ENCODE data around the gene HSP90AB1.

Gene HSP90AB1

GRCh38 chr6:44250067-44250717 is 3.3 kb downstream of the HSP90AB1 start:
- in situ Hi-C loops (cut with HindIII; ENCODE audit: low sequenced_read_pairs), result no loop called here
- no peak for DNase-seq (ENCODE audit: low read depth)
- no peak for TF ChIP-seq CTCF (IDR thresholded peaks at IDR 0.05; ENCODE audit: low read depth, low read length, missing control alignments)
- H3K4me3 ChIP-seq (ENCODE audit: low read depth, low read length), result no peak overlapping the region

- in situ Hi-C loops (cut with HindIII; ENCODE audit: low sequenced_read_pairs), result no loop called here
- DNase-seq (ENCODE audit: low read depth), result no peak
- H3K4me3 ChIP-seq (ENCODE audit: low read depth, low read length), result no peak overlapping the region
- TF ChIP-seq CTCF (IDR thresholded peaks at IDR 0.05; ENCODE audit: low read depth, low read length, missing control alignments), result no peak
Measured at GRCh38 chr6:44250718-44251123, 3.8 kb downstream of the HSP90AB1 start.

GRCh38 chr6:44251576-44252524 is 4.9 kb downstream of the HSP90AB1 start:
- H3K4me3 ChIP-seq (ENCODE audit: low read depth, low read length), result no peak overlapping the region
- no peak for TF ChIP-seq CTCF (IDR thresholded peaks at IDR 0.05; ENCODE audit: low read depth, low read length, missing control alignments)
- in situ Hi-C loops (cut with HindIII; ENCODE audit: low sequenced_read_pairs), result no loop called here
- DNase-seq (ENCODE audit: low read depth), result no peak

DNA sequence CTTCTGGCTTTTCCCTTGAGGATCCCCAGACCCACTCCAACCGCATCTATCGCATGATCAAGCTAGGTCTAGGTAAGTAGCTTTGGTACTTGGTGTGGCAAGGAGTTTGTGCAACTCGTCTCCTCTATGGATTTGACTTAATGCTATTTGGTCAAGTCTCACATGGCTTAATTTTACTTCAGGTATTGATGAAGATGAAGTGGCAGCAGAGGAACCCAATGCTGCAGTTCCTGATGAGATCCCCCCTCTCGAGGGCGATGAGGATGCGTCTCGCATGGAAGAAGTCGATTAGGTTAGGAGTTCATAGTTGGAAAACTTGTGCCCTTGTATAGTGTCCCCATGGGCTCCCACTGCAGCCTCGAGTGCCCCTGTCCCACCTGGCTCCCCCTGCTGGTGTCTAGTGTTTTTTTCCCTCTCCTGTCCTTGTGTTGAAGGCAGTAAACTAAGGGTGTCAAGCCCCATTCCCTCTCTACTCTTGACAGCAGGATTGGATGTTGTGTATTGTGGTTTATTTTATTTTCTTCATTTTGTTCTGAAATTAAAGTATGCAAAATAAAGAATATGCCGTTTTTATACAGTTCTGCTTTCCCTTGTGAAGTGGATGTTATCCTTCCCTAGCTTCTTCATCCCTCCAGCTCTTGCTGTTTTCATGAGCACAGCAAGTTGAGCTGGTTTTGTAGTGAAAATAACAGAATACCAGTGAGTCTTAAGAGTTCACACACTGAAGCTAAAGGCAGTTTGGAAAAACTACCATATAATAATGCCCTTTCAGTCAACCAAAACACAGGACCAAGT is 6.6 kb downstream of the HSP90AB1 start:
- peak; percentile 51 for TF ChIP-seq CTCF (IDR thresholded peaks at IDR 0.05; ENCODE audit: low read depth, low read length, missing control alignments)
- DNase-seq (ENCODE audit: low read depth), result no peak
- in situ Hi-C loops (cut with HindIII; ENCODE audit: low sequenced_read_pairs), result no loop called here
- H3K4me3 ChIP-seq (ENCODE audit: low read depth, low read length), result no peak overlapping the region

- no peak for TF ChIP-seq CTCF (IDR thresholded peaks at IDR 0.05; ENCODE audit: low read depth, low read length, missing control alignments)
- no peak for DNase-seq (ENCODE audit: low read depth)
- in situ Hi-C loops (cut with HindIII; ENCODE audit: low sequenced_read_pairs), result loop anchor here (5.0 kb wide), 1 partner anchor 53 kb away; no protein-coding TSS in a partner anchor
Measured at GRCh38 chr6:44254191-44255104, 7.5 kb downstream of the HSP90AB1 start.

More at GRCh38 chr6:44254191-44255104, 7.5 kb downstream of the HSP90AB1 start:
- no peak overlapping the region for H3K4me3 ChIP-seq (ENCODE audit: low read depth, low read length)

All from astrocyte of the cerebellum (primary cell).